Measurements from ENCODE around the gene IRS1.
A peak's percentile ranks its signal among the peaks of the same experiment; 100 is the strongest.
"Not testable (repeated sequence)": the region's sequence is repeated elsewhere in the genome, so short reads cannot be mapped to it uniquely, and the experiment has no call there.

Gene IRS1

GRCh38 chr2:226837787-226838603, 38.4 kb upstream of the IRS1 start:
- Histone ChIP-seq H3K4me1 (ENCODE audit: control insufficient read depth in 5 of 5, insufficient read depth in 5 of 5, low read length in 5 of 5) (peaks cover 2 to 24% (median 18%) of the 10 kb centered on the region in 5 donors), H3K9me3 (ENCODE audit: control insufficient read depth in 5 of 5, low read length in 5 of 5) (no peaks in the 10 kb centered on the region), H3K9ac (ENCODE audit: low read length in 5 of 5) (no peak overlapping the region), H3K4me3 (ENCODE audit: low read depth in 1 of 5, low read length in 5 of 5) (no peak overlapping the region), H3K27me3 (ENCODE audit: control insufficient read depth in 5 of 5, insufficient read depth in 4 of 5, low read length in 5 of 5) (no peaks in the 10 kb centered on the region), H3K27ac (ENCODE audit: low read depth, low read length) (no peak overlapping the region), H3K36me3 (ENCODE audit: control insufficient read depth in 5 of 5, insufficient read depth in 5 of 5, low read length in 5 of 5) (peaks cover 0 to 5% (median 0%) of the 10 kb centered on the region in 5 donors)

GRCh38 chr2:226837334-226837733, 37.7 kb upstream of the IRS1 start:
- Histone ChIP-seq H3K4me1 (ENCODE audit: control insufficient read depth in 5 of 5, insufficient read depth in 5 of 5, low read length in 5 of 5) (peaks cover 2 to 24% (median 18%) of the 10 kb centered on the region in 5 donors), H3K9me3 (ENCODE audit: control insufficient read depth in 5 of 5, low read length in 5 of 5) (no peaks in the 10 kb centered on the region), H3K27ac (ENCODE audit: low read depth, low read length) (no peak overlapping the region), H3K9ac (ENCODE audit: low read length in 5 of 5) (peak overlapping the region in 2 of 5 donors; percentile 4 to 91), H3K27me3 (ENCODE audit: control insufficient read depth in 5 of 5, insufficient read depth in 4 of 5, low read length in 5 of 5) (no peaks in the 10 kb centered on the region), H3K36me3 (ENCODE audit: control insufficient read depth in 5 of 5, insufficient read depth in 5 of 5, low read length in 5 of 5) (peaks cover 0 to 5% (median 0%) of the 10 kb centered on the region in 5 donors), H3K4me3 (ENCODE audit: low read depth in 1 of 5, low read length in 5 of 5) (no peak overlapping the region)

DNA sequence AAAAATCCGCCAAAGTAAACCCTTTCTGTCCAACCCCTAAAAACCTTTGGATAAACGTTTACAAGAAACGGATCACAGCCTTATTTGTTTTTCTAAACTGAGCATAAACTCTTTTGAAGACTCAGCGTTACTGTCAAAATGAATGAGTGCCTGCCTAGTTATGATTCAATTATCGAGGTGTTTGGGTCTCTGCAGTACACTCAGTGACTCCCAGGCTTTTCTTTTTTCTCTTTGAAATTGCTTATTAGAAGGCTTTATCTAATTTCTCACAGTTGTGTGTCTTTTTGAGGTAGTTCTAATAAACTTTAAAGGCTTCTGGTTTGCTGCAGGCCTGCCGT, 36.9 kb upstream of the IRS1 start:
- Histone ChIP-seq H3K4me1 (ENCODE audit: control insufficient read depth in 5 of 5, insufficient read depth in 5 of 5, low read length in 5 of 5) (peaks cover 2 to 24% (median 18%) of the 10 kb centered on the region in 5 donors), H3K36me3 (ENCODE audit: control insufficient read depth in 5 of 5, insufficient read depth in 5 of 5, low read length in 5 of 5) (peaks cover 0 to 5% (median 0%) of the 10 kb centered on the region in 5 donors), H3K9me3 (ENCODE audit: control insufficient read depth in 5 of 5, low read length in 5 of 5) (no peaks in the 10 kb centered on the region), H3K27me3 (ENCODE audit: control insufficient read depth in 5 of 5, insufficient read depth in 4 of 5, low read length in 5 of 5) (no peaks in the 10 kb centered on the region), H3K4me3 (ENCODE audit: low read depth in 1 of 5, low read length in 5 of 5) (peak overlapping the region; percentile 78 to 97 (median 94)), H3K27ac (ENCODE audit: low read depth, low read length) (peak overlapping the region; percentile 99), H3K9ac (ENCODE audit: low read length in 5 of 5) (peak overlapping the region; percentile 81 to 97 (median 91))

- Histone ChIP-seq H3K4me3 (ENCODE audit: low read depth in 1 of 5, low read length in 5 of 5) (peak within 1 kb of the TSS; percentile 78 to 97 (median 94)), H3K9me3 (ENCODE audit: control insufficient read depth in 5 of 5, low read length in 5 of 5) (no peaks in the 10 kb centered on the region), H3K4me1 (ENCODE audit: control insufficient read depth in 5 of 5, insufficient read depth in 5 of 5, low read length in 5 of 5) (peaks cover 2 to 24% (median 18%) of the 10 kb centered on the region in 5 donors), H3K27ac (ENCODE audit: low read depth, low read length) (peak within 1 kb of the TSS; percentile 99), H3K9ac (ENCODE audit: low read length in 5 of 5) (peak within 1 kb of the TSS; percentile 81 to 97 (median 91)), H3K27me3 (ENCODE audit: control insufficient read depth in 5 of 5, insufficient read depth in 4 of 5, low read length in 5 of 5) (no peaks in the 10 kb centered on the region), H3K36me3 (ENCODE audit: control insufficient read depth in 5 of 5, insufficient read depth in 5 of 5, low read length in 5 of 5) (peaks cover 0 to 5% (median 0%) of the 10 kb centered on the region in 5 donors)
Measured at GRCh38 chr2:226835796-226836547, 36.4 kb upstream of the IRS1 start, which contains the start of gene RHBDD1. RHBDD1 (plus strand) TSS chr2:226836054; CDS start chr2:226864694, 28,640 bp downstream.

DNA sequence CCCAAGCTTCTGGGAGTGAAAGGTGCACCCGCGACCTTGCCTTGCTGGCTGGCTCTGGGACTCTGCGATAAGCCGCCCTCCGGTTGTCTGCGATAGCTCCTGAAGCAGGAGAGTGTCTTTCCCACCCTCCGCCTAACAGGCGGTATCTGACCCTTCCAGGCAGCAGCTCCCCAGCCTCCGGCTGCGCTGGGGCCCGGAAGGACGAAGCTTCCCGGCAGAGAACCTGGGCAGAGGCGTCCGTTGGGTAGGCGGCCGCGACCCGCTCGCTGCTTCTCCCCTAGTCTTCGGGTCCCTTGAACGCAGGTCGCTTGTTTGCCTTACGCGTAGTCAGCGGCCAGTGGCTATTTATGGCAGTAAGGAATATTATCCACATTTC, 35.8 kb upstream of the IRS1 start:
- H3K27ac ChIP-seq (ENCODE audit: low read depth, low read length), result peak overlapping the region; percentile 99
- peaks cover 2 to 24% (median 18%) of the 10 kb centered on the region in 5 donors for H3K4me1 ChIP-seq (ENCODE audit: control insufficient read depth in 5 of 5, insufficient read depth in 5 of 5, low read length in 5 of 5)
- peaks cover 0 to 5% (median 0%) of the 10 kb centered on the region in 5 donors for H3K36me3 ChIP-seq (ENCODE audit: control insufficient read depth in 5 of 5, insufficient read depth in 5 of 5, low read length in 5 of 5)
- no peaks in the 10 kb centered on the region for H3K9me3 ChIP-seq (ENCODE audit: control insufficient read depth in 5 of 5, low read length in 5 of 5)
- peak overlapping the region in 3 of 5 donors; percentile 91 to 97 (median 91) for H3K9ac ChIP-seq (ENCODE audit: low read length in 5 of 5)
- H3K4me3 ChIP-seq (ENCODE audit: low read depth in 1 of 5, low read length in 5 of 5), result peak overlapping the region; percentile 75 to 97 (median 94)
- H3K27me3 ChIP-seq (ENCODE audit: control insufficient read depth in 5 of 5, insufficient read depth in 4 of 5, low read length in 5 of 5), result no peaks in the 10 kb centered on the region

- Histone ChIP-seq H3K4me1 (ENCODE audit: control insufficient read depth in 5 of 5, insufficient read depth in 5 of 5, low read length in 5 of 5) (peaks cover 2 to 24% (median 18%) of the 10 kb centered on the region in 5 donors), H3K9ac (ENCODE audit: low read length in 5 of 5) (peak overlapping the region in 1 of 5 donors; percentile 91), H3K4me3 (ENCODE audit: low read depth in 1 of 5, low read length in 5 of 5) (peak overlapping the region in 4 of 5 donors; percentile 91 to 97 (median 94))
- not testable (repeated sequence) for H3K27me3 ChIP-seq (ENCODE audit: control insufficient read depth in 5 of 5, insufficient read depth in 4 of 5, low read length in 5 of 5); H3K27ac ChIP-seq (ENCODE audit: low read depth, low read length); H3K9me3 ChIP-seq (ENCODE audit: control insufficient read depth in 5 of 5, low read length in 5 of 5); H3K36me3 ChIP-seq (ENCODE audit: control insufficient read depth in 5 of 5, insufficient read depth in 5 of 5, low read length in 5 of 5)
Measured at GRCh38 chr2:226834880-226835279, 35.3 kb upstream of the IRS1 start.

- peaks cover 2 to 19% (median 17%) of the 10 kb centered on the region in 5 donors for H3K4me1 ChIP-seq (ENCODE audit: control insufficient read depth in 5 of 5, insufficient read depth in 5 of 5, low read length in 5 of 5)
- no peak overlapping the region for H3K27ac ChIP-seq (ENCODE audit: low read depth, low read length)
- H3K27me3 ChIP-seq (ENCODE audit: control insufficient read depth in 5 of 5, insufficient read depth in 4 of 5, low read length in 5 of 5), result no peaks in the 10 kb centered on the region
- H3K9ac ChIP-seq (ENCODE audit: low read length in 5 of 5), result no peak overlapping the region
- H3K4me3 ChIP-seq (ENCODE audit: low read depth in 1 of 5, low read length in 5 of 5), result no peak overlapping the region
- H3K9me3 ChIP-seq (ENCODE audit: control insufficient read depth in 5 of 5, low read length in 5 of 5), result no peaks in the 10 kb centered on the region
- H3K36me3 ChIP-seq (ENCODE audit: control insufficient read depth in 5 of 5, insufficient read depth in 5 of 5, low read length in 5 of 5), result no peaks in the 10 kb centered on the region
Measured at GRCh38 chr2:226832061-226832460, 32.4 kb upstream of the IRS1 start.

DNA sequence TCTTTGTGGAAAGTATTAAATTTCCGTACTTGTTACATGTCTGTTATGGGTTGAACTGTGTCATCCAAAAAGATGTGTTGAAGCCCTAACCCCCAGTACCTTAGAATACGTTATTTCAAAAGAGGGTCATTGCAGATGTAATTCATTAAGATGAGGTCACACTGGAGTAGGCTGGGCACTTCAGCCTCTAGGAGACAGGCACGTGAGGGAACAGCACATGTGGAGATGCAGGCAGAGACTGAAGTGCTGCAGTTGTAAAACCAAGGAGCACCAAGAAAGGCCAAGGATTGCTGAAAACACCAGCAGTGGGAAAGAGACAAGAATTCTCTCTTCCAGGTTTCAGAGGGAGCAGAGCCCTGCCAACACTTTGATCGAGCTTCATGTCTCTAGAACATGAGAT, 31.6 kb upstream of the IRS1 start:
- Histone ChIP-seq H3K27ac (ENCODE audit: low read depth, low read length) (no peak overlapping the region), H3K27me3 (ENCODE audit: control insufficient read depth in 5 of 5, insufficient read depth in 4 of 5, low read length in 5 of 5) (no peaks in the 10 kb centered on the region), H3K4me3 (ENCODE audit: low read depth in 1 of 5, low read length in 5 of 5) (no peak overlapping the region), H3K9me3 (ENCODE audit: control insufficient read depth in 5 of 5, low read length in 5 of 5) (no peaks in the 10 kb centered on the region), H3K36me3 (ENCODE audit: control insufficient read depth in 5 of 5, insufficient read depth in 5 of 5, low read length in 5 of 5) (no peaks in the 10 kb centered on the region), H3K4me1 (ENCODE audit: control insufficient read depth in 5 of 5, insufficient read depth in 5 of 5, low read length in 5 of 5) (peaks cover 0 to 13% (median 9%) of the 10 kb centered on the region in 5 donors), H3K9ac (ENCODE audit: low read length in 5 of 5) (no peak overlapping the region)

GRCh38 chr2:226829721-226830631, 30.4 kb upstream of the IRS1 start:
- H3K9me3 ChIP-seq (ENCODE audit: control insufficient read depth in 5 of 5, low read length in 5 of 5), result no peaks in the 10 kb centered on the region
- no peak overlapping the region for H3K4me3 ChIP-seq (ENCODE audit: low read depth in 1 of 5, low read length in 5 of 5)

More at GRCh38 chr2:226829721-226830631, 30.4 kb upstream of the IRS1 start:
- no peaks in the 10 kb centered on the region for H3K27me3 ChIP-seq (ENCODE audit: control insufficient read depth in 5 of 5, insufficient read depth in 4 of 5, low read length in 5 of 5)
- no peak overlapping the region for H3K9ac ChIP-seq (ENCODE audit: low read length in 5 of 5)
- no peaks in the 10 kb centered on the region for H3K36me3 ChIP-seq (ENCODE audit: control insufficient read depth in 5 of 5, insufficient read depth in 5 of 5, low read length in 5 of 5)
- H3K27ac ChIP-seq (ENCODE audit: low read depth, low read length), result no peak overlapping the region
- peaks cover 0 to 5% (median 1%) of the 10 kb centered on the region in 5 donors for H3K4me1 ChIP-seq (ENCODE audit: control insufficient read depth in 5 of 5, insufficient read depth in 5 of 5, low read length in 5 of 5)

Data from subcutaneous abdominal adipose tissue (tissue), 5 donors.